Heart left ventricle (tissue), 16 donors: ENCODE results near the gene STUB1. TPM values are rescaled to one million over a fixed set of nuclear protein-coding genes. Genes with fewer than 3 reads are reported as not detected.

Source experiments
- ATAC-seq, 4 donors: fragments of 200-7000 bp; cut with Tn5 transposase; one replicate each; pipeline ENCODE4 v1.9.1; 2020 to 2022; ENCODE audit warnings: moderate library complexity in 4 of 4, mild to moderate bottlenecking in 3 of 4, moderate number of reproducible peaks in 1 of 4
- DNase-seq, 5 donors: peaks; one replicate each; pipeline ENCODE4 v3.0.0-alpha.2; 2020
- H3K27ac ChIP-seq, 12 donors: fragments of 200-600 bp; sonication (generic) in 4 of 12; one replicate each; pipeline versions ENCODE4 v1.5.0 to v1.8.0; 2016 to 2022; ENCODE audit warnings: mild to moderate bottlenecking in 2 of 12
- H3K27me3 ChIP-seq, 9 donors: fragments of 200-600 bp; sonication (generic) in 2 of 9; one replicate each; pipeline versions ENCODE4 v1.5.1 to v1.8.0; 2016 to 2022; ENCODE audit warnings: mild to moderate bottlenecking in 3 of 9
- H3K36me3 ChIP-seq, 9 donors: fragments of 200-600 bp; sonication (generic) in 2 of 9; one replicate each; pipeline versions ENCODE4 v1.5.0 to v1.8.0; 2018 to 2022; ENCODE audit warnings: mild to moderate bottlenecking in 2 of 9
- H3K4me1 ChIP-seq, 12 donors: fragments of 200-600 bp; sonication (generic) in 4 of 12; one replicate each; pipeline versions ENCODE4 v1.5.0 to v1.8.0; 2016 to 2022; ENCODE audit warnings: mild to moderate bottlenecking in 3 of 12
- H3K4me3 ChIP-seq, 12 donors: fragments of 200-600 bp; sonication (generic) in 4 of 12; one replicate each; pipeline versions ENCODE4 v1.5.0 to v1.8.0; 2017 to 2022; ENCODE audit warnings: mild to moderate bottlenecking in 9 of 12, moderate library complexity in 4 of 12
- H3K9me3 ChIP-seq, 12 donors: fragments of 200-600 bp; sonication (generic) in 4 of 12; one replicate each; pipeline versions ENCODE4 v1.5.0 to v1.8.0; 2016 to 2022; ENCODE audit warnings: mild to moderate bottlenecking in 1 of 12
- CTCF ChIP-seq, 12 donors: fragments of 200-600 bp; sonication (generic) in 4 of 12; IDR thresholded peaks; one replicate each; pipeline versions ENCODE4 v1.5.0 to v1.8.0; 2018 to 2022; ENCODE audit warnings: antibody characterized with exemption in 12 of 12, mild to moderate bottlenecking in 5 of 12
- POLR2A ChIP-seq, 2 donors: fragments of 450-650 bp; IDR thresholded peaks; one replicate each; pipeline ENCODE4 v1.6.1; 2017; ENCODE audit warnings: antibody characterized with exemption in 2 of 2, mild to moderate bottlenecking in 2 of 2, moderate library complexity in 2 of 2
- WGBS, 4 donors: extraction: QIAGEN DNeasy Blood & Tissue Kit in 2 of 4; methylation state at CpG; one replicate each; pipeline versions ENCODE4 v1.1.5 to v1.1.7; 2013 to 2018; 5-methylcytosine and 5-hydroxymethylcytosine counted together
- intact Hi-C, 10 donors: fragments of 100-400 bp; cut with DNase I; formaldehyde crosslinking; loops; one replicate each; pipeline versions ENCODE4 v1.11.1 to v1.14.2; 2022
- polyA plus RNA-seq, 2 donors: library from polyadenylated mRNA; stranded (reverse); fragments of 200-250 nt; gene quantifications; one replicate each; pipeline ENCODE4 v1.2.3, GENCODE V29; 2013
- total RNA-seq, 9 donors: library from RNA; depleted of rRNA in 2 of 9; stranded (reverse); fragments of >200 nt in 2 of 9; fragmentation: NEBNext Ultra II Directional in 3 of 9; extraction: Animal tissue kit (Norgen Biotek cat#: 25700) in 3 of 9; gene quantifications; one replicate each; pipeline versions ENCODE4 v1.1.0 to v1.2.4, GENCODE V29; 2016 to 2023
- donor health status: ischemic (EF 13 %, LVEDD 7.1; RV severe dilation, severe dysfunction).
- donor health status: healthy with polysubstance abuse.
- donor health status: DM: no; HTN: yes; CAD: no.
- donor health status: DM: no; HTN: no; CAD: no.
- donor health status: ischemic (EF 25% LVEDD 6.9; RV normal size, moderate dysfunction).
- donor health status: ischemic (EF 25% LVEDD 5.7; RV mildly dilated, moderate dysfunction).
- donor health status: healthy.
- donor health status: DM: yes; HTN: yes; CAD: no.
- donor health status: ischemic (EF 35%, LVEDD 5.7; RV mildly dilated, moderate dysfunction).
- donor health status: nonischemic (EF 11% LVEDD 7.7; RV severe dilation, severe dysfunction).
- donor health status: DM: yes; HTN: yes; CAD: no.
- donor health status: PGD.
- donor health status: ischemic (EF 29% LVEDD 5.4; RV normal size, mild dysfunction).
- donor health status: nonischemic (EF 23%, LVEDD 6.1; RV moderate dilation, normal function).

Gene STUB1
- total and polyA plus RNA-seq, 11 donors = 93.7 to 198 (median 116) TPM

GRCh38 chr16:680967-681745 is 946 bp downstream of the STUB1 start:
- ATAC-seq = no peak
- WGBS, 4 donors = 45 to 58% (median 50%) methylated on average over 32 to 44 of the region's 44 CpGs
- Histone ChIP-seq H3K9me3 (no peaks in the 10 kb centered on the region), H3K36me3 (peaks cover 0 to 31% (median 19%) of the 10 kb centered on the region in 9 donors), H3K27ac (peak overlapping the region in 11 of 12 donors; percentile 93 to 99 (median 96)), H3K27me3 (no peaks in the 10 kb centered on the region), H3K4me3 (peak overlapping the region; percentile 61 to 100 (median 78)), H3K4me1 (peaks cover 14 to 64% (median 52%) of the 10 kb centered on the region in 12 donors)
- TF ChIP-seq POLR2A (IDR thresholded peaks at IDR 0.05) (no peak), CTCF (IDR thresholded peaks at IDR 0.05) (no peak)
- intact Hi-C loops = no loop called here
- DNase-seq = peak in 1 of 5 donors; percentile 68

- ATAC-seq = no peak
- Histone ChIP-seq H3K4me1 (peaks cover 14 to 65% (median 51%) of the 10 kb centered on the region in 12 donors), H3K27ac (no peak overlapping the region), H3K4me3 (peak overlapping the region in 5 of 12 donors; percentile 12 to 96 (median 71)), H3K36me3 (peaks cover 0 to 38% (median 24%) of the 10 kb centered on the region in 9 donors), H3K9me3 (no peaks in the 10 kb centered on the region), H3K27me3 (no peaks in the 10 kb centered on the region)
- intact Hi-C loops = no loop called here
- TF ChIP-seq CTCF (IDR thresholded peaks at IDR 0.05) (no peak), POLR2A (IDR thresholded peaks at IDR 0.05) (no peak)
- WGBS, 4 donors = 69 to 75% (median 72%) methylated on average over 25 to 28 of the region's 28 CpGs
- peak in 1 of 5 donors; percentile 41 for DNase-seq
Measured at GRCh38 chr16:681746-682427, 1.7 kb downstream of the STUB1 start.

DNA sequence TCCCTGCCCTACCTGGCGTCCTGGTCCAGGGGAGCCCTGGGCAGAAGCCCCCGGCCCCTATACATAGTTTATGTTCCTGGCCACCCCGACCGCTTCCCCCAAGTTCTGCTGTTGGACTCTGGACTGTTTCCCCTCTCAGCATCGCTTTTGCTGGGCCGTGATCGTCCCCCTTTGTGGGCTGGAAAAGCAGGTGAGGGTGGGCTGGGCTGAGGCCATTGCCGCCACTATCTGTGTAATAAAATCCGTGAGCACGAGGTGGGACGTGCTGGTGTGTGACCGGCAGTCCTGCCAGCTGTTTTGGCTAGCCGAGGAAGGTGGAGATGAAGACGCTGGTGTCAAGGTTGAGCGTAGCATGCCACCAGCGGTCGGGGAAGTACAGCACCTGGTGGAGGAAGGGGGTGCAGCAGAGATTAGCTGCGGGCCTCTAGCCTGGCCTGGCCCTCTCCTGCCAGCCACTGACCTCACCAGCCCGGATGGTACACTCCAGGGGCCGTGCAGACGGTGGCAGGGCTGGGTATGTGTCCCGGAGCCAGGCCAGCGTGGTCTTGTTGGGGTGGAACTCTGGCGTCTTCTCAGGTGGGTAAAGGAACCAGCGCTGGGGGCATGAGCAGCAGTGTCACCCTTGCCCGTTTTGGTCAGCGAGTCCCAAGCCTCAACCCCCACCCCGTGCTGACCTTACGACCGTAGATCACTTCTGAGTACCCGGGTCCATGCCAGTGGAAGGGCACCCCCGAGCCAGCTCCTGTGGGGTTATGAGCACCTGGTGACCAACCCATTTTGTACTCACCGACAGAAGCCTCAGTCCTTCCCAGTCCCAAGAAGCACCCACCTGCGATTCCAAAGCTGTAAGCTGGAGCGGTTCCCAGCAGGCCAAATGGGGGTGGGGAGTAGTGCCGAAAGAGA is 2.5 kb downstream of the STUB1 start:
- TF ChIP-seq POLR2A (IDR thresholded peaks at IDR 0.05) (no peak), CTCF (IDR thresholded peaks at IDR 0.05) (no peak)
- 84 to 85% (median 84%) methylated on average over 34 to 36 of the region's 36 CpGs for WGBS, 4 donors
- no peak for DNase-seq
- Histone ChIP-seq H3K9me3 (no peaks in the 10 kb centered on the region), H3K4me3 (peak overlapping the region in 6 of 12 donors; percentile 61 to 86 (median 74)), H3K4me1 (peaks cover 14 to 65% (median 51%) of the 10 kb centered on the region in 12 donors), H3K36me3 (peaks cover 0 to 41% (median 24%) of the 10 kb centered on the region in 9 donors), H3K27ac (no peak overlapping the region), H3K27me3 (no peaks in the 10 kb centered on the region)
- no peak for ATAC-seq
- intact Hi-C loops = no loop called here
